Small intestine (tissue), 7 donors: ENCODE data around the gene LPCAT4. TPM values are rescaled to one million over a fixed set of nuclear protein-coding genes. Genes with fewer than 3 reads are reported as not detected.
"Not testable (repeated sequence)": the region's sequence is repeated elsewhere in the genome, so short reads cannot be mapped to it uniquely, and the experiment has no call there.

ENCODE experiments used
- DNase-seq, 2 donors: peaks; one replicate each; pipeline versions ENCODE4 v3.0.0 to v3.0.0-alpha.2; 2013
- FAIRE-seq: peaks from 2 replicates; lab custom pipeline; 2012; peaks lifted over from hg19 to GRCh38; lab: Jason Lieb, UNC
- H3K27ac ChIP-seq, 3 donors: one replicate each; pipeline ENCODE4 v1.5.1; 2013; ENCODE audit warnings: low read length in 2 of 3, mild to moderate bottlenecking in 2 of 3, control low read depth in 1 of 3, inconsistent platforms in 1 of 3, low read depth in 1 of 3, moderate library complexity in 1 of 3
- H3K27me3 ChIP-seq, 3 donors: one replicate each; pipeline ENCODE4 v1.6.1; 2013; ENCODE audit warnings: low read length in 3 of 3, inconsistent platforms in 1 of 3; ENCODE audit not compliant: control insufficient read depth in 3 of 3, insufficient read depth in 3 of 3
- H3K36me3 ChIP-seq, 3 donors: one replicate each; pipeline ENCODE4 v1.6.1; 2013; ENCODE audit warnings: low read length in 3 of 3, inconsistent platforms in 1 of 3, low read depth in 1 of 3, mild to moderate bottlenecking in 1 of 3, moderate library complexity in 1 of 3; ENCODE audit not compliant: control insufficient read depth in 3 of 3, insufficient read depth in 2 of 3
- H3K4me1 ChIP-seq, 3 donors: one replicate each; pipeline ENCODE4 v1.6.1; 2013; ENCODE audit warnings: low read length in 2 of 3, inconsistent platforms in 1 of 3, low read depth in 1 of 3, mild to moderate bottlenecking in 1 of 3, moderate library complexity in 1 of 3; ENCODE audit not compliant: control insufficient read depth in 3 of 3, insufficient read depth in 2 of 3
- H3K4me3 ChIP-seq, 3 donors: one replicate each; pipeline ENCODE4 v1.5.1; 2013; ENCODE audit warnings: low read length in 3 of 3, control low read depth in 1 of 3, inconsistent platforms in 1 of 3, low read depth in 1 of 3, mild to moderate bottlenecking in 1 of 3, moderate library complexity in 1 of 3
- H3K9me3 ChIP-seq, 2 donors: one replicate each; pipeline ENCODE4 v1.6.1; 2013; ENCODE audit warnings: low read depth in 1 of 2, low read length in 1 of 2; ENCODE audit not compliant: control insufficient read depth in 2 of 2, insufficient read depth in 1 of 2
- WGBS, 3 donors: extraction: QIAGEN DNeasy Blood & Tissue Kit; methylation state at CpG; one replicate each; pipeline ENCODE4 v1.1.7; 2013; 5-methylcytosine and 5-hydroxymethylcytosine counted together
- polyA plus RNA-seq, 4 donors: library from polyadenylated mRNA; stranded (reverse) in 3 of 4; unstranded in 1 of 4; fragments of 200-250 nt in 3 of 4; fragments of 120-200 nt in 1 of 4; gene quantifications; one replicate each; pipeline versions ENCODE4 v1.2.1 to v1.2.3, GENCODE V29; 2013
- donor health status: healthy with polysubstance abuse.
- donor health status: control.
- donor health status: control.
- donor health status: Bipolar disorder and iron deficiency.
- donor health status: healthy.

LPCAT4 gene
- polyA plus RNA-seq, 4 donors = 19.7 to 85.0 (median 71.2) TPM

- DNase-seq (peak in 1 of 2 donors; percentile 91), FAIRE-seq (no peak)
- H3K9me3 ChIP-seq = no peaks in the 10 kb centered on the region
- peaks cover 0 to 15% (median 3%) of the 10 kb centered on the region in 3 donors for H3K4me1 ChIP-seq
- peaks cover 2 to 70% (median 2%) of the 10 kb centered on the region in 3 donors for H3K36me3 ChIP-seq
- peak overlapping the region in 2 of 3 donors; percentile 64 to 77 for H3K27ac ChIP-seq
- no peaks in the 10 kb centered on the region for H3K27me3 ChIP-seq
- WGBS, 3 donors = 31 to 66% (median 56%) methylated on average over 3 of the region's 3 CpGs
- no peak overlapping the region for H3K4me3 ChIP-seq
Measured at GRCh38 chr15:34359416-34359815, 7.6 kb downstream of the LPCAT4 start.

GRCh38 chr15:34358948-34359347 lies 8.0 kb downstream of the LPCAT4 start:
- Histone ChIP-seq H3K27me3 (no peaks in the 10 kb centered on the region), H3K36me3 (peaks cover 2 to 72% (median 7%) of the 10 kb centered on the region in 3 donors), H3K9me3 (no peaks in the 10 kb centered on the region), H3K4me3 (no peak overlapping the region), H3K27ac (peak overlapping the region in 1 of 3 donors; percentile 77), H3K4me1 (peaks cover 0 to 15% (median 3%) of the 10 kb centered on the region in 3 donors)
- DNase-seq (no peak), FAIRE-seq (no peak)
- 96 to 98% (median 97%) methylated on average over 4 of the region's 4 CpGs for WGBS, 3 donors

GRCh38 chr15:34358367-34358766 lies 8.6 kb downstream of the LPCAT4 start:
- WGBS, 3 donors = 79 to 85% (median 82%) methylated on average over 3 of the region's 3 CpGs
- DNase-seq (no peak), FAIRE-seq (no peak)
- Histone ChIP-seq H3K27ac (no peak overlapping the region), H3K4me1 (peaks cover 0 to 13% (median 3%) of the 10 kb centered on the region in 3 donors), H3K36me3 (peaks cover 2 to 73% (median 7%) of the 10 kb centered on the region in 3 donors), H3K9me3 (no peaks in the 10 kb centered on the region), H3K27me3 (no peaks in the 10 kb centered on the region), H3K4me3 (no peak overlapping the region)

GRCh38 chr15:34357653-34358052 lies 9.3 kb downstream of the LPCAT4 start:
- H3K27ac ChIP-seq = no peak overlapping the region
- H3K36me3 ChIP-seq = peaks cover 2 to 68% (median 7%) of the 10 kb centered on the region in 3 donors
- FAIRE-seq (no peak), DNase-seq (no peak)
- 94 to 95% (median 95%) methylated on average over 1 of the region's 1 CpG for WGBS, 3 donors
- H3K27me3 ChIP-seq = no peaks in the 10 kb centered on the region
- peaks cover 0 to 7% (median 3%) of the 10 kb centered on the region in 3 donors for H3K4me1 ChIP-seq
- no peaks in the 10 kb centered on the region for H3K9me3 ChIP-seq
- H3K4me3 ChIP-seq = no peak overlapping the region

- 87 to 89% (median 88%) methylated on average over 9 of the region's 9 CpGs for WGBS, 3 donors
- Histone ChIP-seq H3K27me3 (no peaks in the 10 kb centered on the region), H3K4me1 (peaks cover 0 to 3% (median 0%) of the 10 kb centered on the region in 3 donors), H3K4me3 (no peak overlapping the region), H3K36me3 (peaks cover 2 to 52% (median 5%) of the 10 kb centered on the region in 3 donors), H3K27ac (no peak overlapping the region), H3K9me3 (no peaks in the 10 kb centered on the region)
- DNase-seq (no peak), FAIRE-seq (no peak)
Measured at GRCh38 chr15:34355241-34355640, 11.8 kb downstream of the LPCAT4 start.

- Histone ChIP-seq H3K27ac (no peak overlapping the region), H3K36me3 (peaks cover 1 to 43% (median 5%) of the 10 kb centered on the region in 3 donors), H3K27me3 (no peaks in the 10 kb centered on the region), H3K9me3 (no peaks in the 10 kb centered on the region), H3K4me3 (no peak overlapping the region), H3K4me1 (no peaks in the 10 kb centered on the region)
- DNase-seq (no peak), FAIRE-seq (no peak)
- WGBS, 3 donors = 94 to 98% (median 96%) methylated on average over 7 of the region's 7 CpGs
Measured at GRCh38 chr15:34354286-34354685, 12.7 kb downstream of the LPCAT4 start.

GRCh38 chr15:34353627-34354026 lies 13.4 kb downstream of the LPCAT4 start:
- 81 to 98% (median 89%) methylated on average over 2 of the region's 2 CpGs for WGBS, 3 donors
- no peak for FAIRE-seq

GRCh38 chr15:34352996-34353395 lies 14.0 kb downstream of the LPCAT4 start:
- FAIRE-seq, H3K27ac ChIP-seq, H3K27me3 ChIP-seq, H3K9me3 ChIP-seq, DNase-seq, H3K4me1 ChIP-seq, H3K4me3 ChIP-seq: not testable (repeated sequence)
- H3K36me3 ChIP-seq = peaks cover 0 to 34% (median 5%) of the 10 kb centered on the region in 3 donors
- WGBS, 3 donors = 94 to 97% (median 96%) methylated on average over 10 to 12 of the region's 12 CpGs

More at GRCh38 chr15:34353627-34354026, 13.4 kb downstream of the LPCAT4 start:
- Histone ChIP-seq H3K4me3 (no peak overlapping the region), H3K36me3 (peaks cover 0 to 38% (median 5%) of the 10 kb centered on the region in 3 donors), H3K4me1 (no peaks in the 10 kb centered on the region), H3K9me3 (no peaks in the 10 kb centered on the region), H3K27ac (no peak overlapping the region), H3K27me3 (no peaks in the 10 kb centered on the region)
- DNase-seq = no peak

GRCh38 chr15:34349769-34350168 lies 17.2 kb downstream of the LPCAT4 start:
- Histone ChIP-seq H3K9me3 (no peaks in the 10 kb centered on the region), H3K36me3 (peaks cover 0 to 11% (median 5%) of the 10 kb centered on the region in 3 donors), H3K4me1 (no peaks in the 10 kb centered on the region), H3K27me3 (no peaks in the 10 kb centered on the region), H3K4me3 (no peak overlapping the region), H3K27ac (no peak overlapping the region)
- FAIRE-seq (no peak), DNase-seq (no peak)
- WGBS, 3 donors = 88 to 93% (median 92%) methylated on average over 4 of the region's 4 CpGs
